Stomach (tissue), 4 donors: ENCODE data around the gene CSMD2.

Experiments
- EP300 ChIP-seq: sonication (generic); formaldehyde crosslinking; IDR thresholded peaks from one replicate; pipeline ENCODE4 v1.6.1; 2017; ENCODE audit warnings: antibody characterized with exemption
- POLR2A ChIP-seq, 4 donors: fragments of 450-650 bp; IDR thresholded peaks; one replicate each; pipeline ENCODE4 v1.6.1; 2016; ENCODE audit warnings: antibody characterized with exemption in 4 of 4, control low read depth in 2 of 4, mild to moderate bottlenecking in 1 of 4, moderate library complexity in 1 of 4
- TF ChIP-seq, protein P1 (sequence below), 7 experiments: fragments of 450-650 bp in 4 of 7; fragments of 200-600 bp in 3 of 7; sonication (generic) in 3 of 7; IDR thresholded peaks; one replicate each; pipeline ENCODE4 v1.5.1; 2016 to 2019; ENCODE audit warnings: antibody characterized with exemption in 7 of 7, control low read depth in 2 of 7, mild to moderate bottlenecking in 1 of 7

DNA sequence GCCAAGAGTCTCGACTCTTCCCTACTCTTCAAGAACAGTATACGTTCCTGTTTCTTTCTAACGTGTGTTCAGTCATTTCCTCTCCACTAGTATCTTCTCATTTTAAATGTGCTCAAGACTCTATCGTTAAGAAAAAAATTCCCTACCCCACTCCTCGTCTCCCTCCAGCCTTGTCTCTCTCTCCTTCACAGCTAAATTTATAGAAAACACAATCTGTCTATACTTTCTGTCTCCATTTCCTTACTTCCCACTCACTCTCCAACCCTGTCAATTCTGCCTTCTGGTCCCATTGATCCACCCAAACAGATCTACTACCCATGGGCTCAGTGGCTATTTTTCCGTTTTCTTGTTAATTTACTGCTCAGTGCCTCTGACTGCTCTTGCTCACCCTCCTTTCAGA is 75.3 kb downstream of the CSMD2 start:
- no peak for TF ChIP-seq EP300
- TF ChIP-seq, protein P1, sequence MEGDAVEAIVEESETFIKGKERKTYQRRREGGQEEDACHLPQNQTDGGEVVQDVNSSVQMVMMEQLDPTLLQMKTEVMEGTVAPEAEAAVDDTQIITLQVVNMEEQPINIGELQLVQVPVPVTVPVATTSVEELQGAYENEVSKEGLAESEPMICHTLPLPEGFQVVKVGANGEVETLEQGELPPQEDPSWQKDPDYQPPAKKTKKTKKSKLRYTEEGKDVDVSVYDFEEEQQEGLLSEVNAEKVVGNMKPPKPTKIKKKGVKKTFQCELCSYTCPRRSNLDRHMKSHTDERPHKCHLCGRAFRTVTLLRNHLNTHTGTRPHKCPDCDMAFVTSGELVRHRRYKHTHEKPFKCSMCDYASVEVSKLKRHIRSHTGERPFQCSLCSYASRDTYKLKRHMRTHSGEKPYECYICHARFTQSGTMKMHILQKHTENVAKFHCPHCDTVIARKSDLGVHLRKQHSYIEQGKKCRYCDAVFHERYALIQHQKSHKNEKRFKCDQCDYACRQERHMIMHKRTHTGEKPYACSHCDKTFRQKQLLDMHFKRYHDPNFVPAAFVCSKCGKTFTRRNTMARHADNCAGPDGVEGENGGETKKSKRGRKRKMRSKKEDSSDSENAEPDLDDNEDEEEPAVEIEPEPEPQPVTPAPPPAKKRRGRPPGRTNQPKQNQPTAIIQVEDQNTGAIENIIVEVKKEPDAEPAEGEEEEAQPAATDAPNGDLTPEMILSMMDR (IDR thresholded peaks at IDR 0.05) = no peak
- TF ChIP-seq POLR2A (IDR thresholded peaks at IDR 0.05) = no peak
